T follicular helper cell (primary cell): Measurements from ENCODE around the gene TEX2.
"Not testable (repeated sequence)": the region's sequence is repeated elsewhere in the genome, so short reads cannot be mapped to it uniquely, and the experiment has no call there.

Source experiments
- DNase-seq: peaks from one replicate; pipeline ENCODE4 v3.0.0-alpha.2; 2020; ENCODE audit warnings: low read depth

TEX2 gene

DNA sequence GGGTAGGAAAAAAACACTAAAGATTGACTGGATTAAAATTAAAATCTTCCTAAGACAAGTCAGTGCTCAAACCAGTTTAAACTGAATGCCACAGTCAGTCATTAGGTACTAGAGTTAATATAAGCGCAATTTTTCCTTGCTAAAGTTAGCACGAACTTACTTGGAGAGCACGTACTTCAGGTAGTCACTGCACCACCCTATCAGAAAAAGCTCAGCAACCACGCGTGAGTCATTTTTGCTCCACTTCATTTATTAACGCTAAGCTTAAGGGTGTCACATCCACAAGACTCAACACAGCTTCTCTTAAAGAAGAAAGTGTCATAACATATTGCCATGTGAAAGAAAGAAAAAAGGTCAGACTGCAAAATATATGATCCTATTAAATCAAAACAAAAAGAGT, 53.1 kb downstream of the TEX2 start:
- no peak for DNase-seq

DNA sequence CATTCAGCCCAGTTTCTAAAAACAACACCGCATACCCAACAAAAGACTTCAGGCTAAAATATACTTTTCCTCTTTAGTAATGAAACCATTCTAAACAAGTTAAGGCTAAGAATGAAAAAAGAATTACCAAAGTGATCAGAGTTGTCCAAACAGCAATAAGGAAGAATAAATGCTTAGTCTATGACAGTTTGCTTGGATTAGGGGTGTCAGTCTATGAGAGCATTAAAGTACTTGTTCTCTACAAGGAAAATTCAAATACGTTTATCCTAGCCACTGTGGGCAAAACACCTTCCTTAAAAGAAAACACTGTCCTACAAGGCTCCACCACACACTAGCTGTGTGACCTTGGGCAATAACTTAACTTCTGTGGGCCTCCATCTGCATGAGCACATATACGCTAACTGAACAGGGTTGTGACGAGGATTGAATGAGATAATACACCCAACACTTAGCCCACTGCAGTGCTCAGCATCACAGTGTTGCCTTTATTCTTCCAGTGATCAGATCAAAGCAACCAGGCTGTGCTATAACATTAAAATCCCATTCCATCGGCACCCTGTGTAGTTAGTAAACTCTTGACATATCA, 53.6 kb downstream of the TEX2 start:
- no peak for DNase-seq

- DNase-seq: not testable (repeated sequence)
Measured at GRCh38 chr17:64208656-64209055, 54.4 kb downstream of the TEX2 start.

GRCh38 chr17:64205804-64206203, 57.3 kb downstream of the TEX2 start:
- no peak for DNase-seq

- DNase-seq: no peak
Measured at GRCh38 chr17:64203630-64204029, 59.4 kb downstream of the TEX2 start.

DNA sequence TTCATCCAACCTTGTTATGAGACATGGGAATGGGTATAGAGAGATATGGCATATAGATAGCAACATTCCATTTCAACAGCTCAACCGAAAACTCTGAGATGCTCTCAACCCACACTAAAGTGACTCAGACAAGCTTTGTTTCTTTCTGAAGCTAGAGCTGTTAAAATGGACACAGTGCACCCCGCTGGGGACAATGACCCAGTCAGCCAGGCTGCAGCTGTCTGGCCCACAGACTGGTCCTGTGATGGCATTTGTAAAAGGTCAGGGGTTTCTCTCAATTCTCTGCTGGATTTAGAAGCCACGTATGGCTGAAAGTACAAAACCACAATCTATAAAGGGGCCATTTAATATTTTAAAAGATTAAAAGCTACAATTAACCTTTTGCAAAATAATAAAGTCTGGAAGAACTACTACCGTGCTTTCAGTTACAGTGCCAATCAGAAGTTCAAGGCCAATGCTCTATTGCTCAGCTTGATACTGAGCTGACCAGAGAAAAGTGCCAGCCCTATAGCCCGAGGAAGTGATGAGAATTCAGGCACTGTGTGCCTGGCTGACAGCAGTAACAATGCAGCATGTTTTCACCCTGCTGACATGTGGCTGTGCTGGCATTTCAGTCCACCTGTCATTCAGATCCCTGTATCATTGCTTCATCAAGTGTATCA, 60.2 kb downstream of the TEX2 start:
- no peak for DNase-seq

- DNase-seq: no peak
Measured at GRCh38 chr17:64200080-64201032, 62.7 kb downstream of the TEX2 start.

- no peak for DNase-seq
Measured at GRCh38 chr17:64198331-64199090, 64.5 kb downstream of the TEX2 start.

DNA sequence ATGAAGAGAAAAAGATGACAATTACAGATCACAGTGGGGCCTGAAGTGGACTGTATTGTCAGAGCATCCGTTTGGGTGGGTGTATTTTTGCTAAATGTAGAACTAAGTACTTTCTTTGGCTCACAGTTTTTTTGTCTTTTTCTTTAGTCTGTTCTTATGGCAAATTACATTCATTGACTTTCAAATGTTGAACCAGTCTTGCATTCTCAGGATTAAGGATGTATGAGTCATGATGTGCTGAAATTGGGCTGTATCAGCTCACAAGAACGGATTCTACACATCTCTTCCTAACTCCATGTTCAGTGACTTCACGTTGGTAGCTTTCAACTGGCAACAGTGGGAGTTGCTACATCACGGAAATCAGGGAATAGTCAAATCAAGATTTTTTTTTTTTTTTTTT, 66.5 kb downstream of the TEX2 start:
- DNase-seq: no peak

- no peak for DNase-seq
Measured at GRCh38 chr17:64193561-64193960, 69.5 kb downstream of the TEX2 start.

GRCh38 chr17:64192589-64192988, 70.5 kb downstream of the TEX2 start:
- no peak for DNase-seq

DNA sequence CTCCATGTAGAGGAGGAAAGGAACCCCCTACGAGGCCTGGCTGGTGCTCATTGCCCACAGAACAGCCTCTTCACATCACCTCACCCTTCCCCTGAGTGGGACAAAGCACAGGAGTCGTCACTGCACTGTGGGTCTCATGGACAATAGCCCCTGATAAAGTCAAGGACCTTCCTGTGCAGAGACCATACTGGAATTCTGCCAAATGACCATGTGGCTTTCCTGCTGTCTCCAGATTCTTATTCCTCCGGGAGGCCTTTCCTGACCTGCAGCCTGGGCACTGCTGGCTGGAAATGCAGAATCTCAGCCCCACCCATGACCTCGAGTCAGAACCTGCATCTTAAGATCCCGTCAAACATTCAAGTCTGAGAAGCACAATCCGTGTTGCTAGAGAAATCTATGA, 72.6 kb downstream of the TEX2 start:
- DNase-seq: no peak

- no peak for DNase-seq
Measured at GRCh38 chr17:64188088-64188487, 75.0 kb downstream of the TEX2 start.

- no peak for DNase-seq
Measured at GRCh38 chr17:64187093-64187895, 75.8 kb downstream of the TEX2 start.

- DNase-seq: no peak
Measured at GRCh38 chr17:64186171-64187092, 76.6 kb downstream of the TEX2 start.

DNA sequence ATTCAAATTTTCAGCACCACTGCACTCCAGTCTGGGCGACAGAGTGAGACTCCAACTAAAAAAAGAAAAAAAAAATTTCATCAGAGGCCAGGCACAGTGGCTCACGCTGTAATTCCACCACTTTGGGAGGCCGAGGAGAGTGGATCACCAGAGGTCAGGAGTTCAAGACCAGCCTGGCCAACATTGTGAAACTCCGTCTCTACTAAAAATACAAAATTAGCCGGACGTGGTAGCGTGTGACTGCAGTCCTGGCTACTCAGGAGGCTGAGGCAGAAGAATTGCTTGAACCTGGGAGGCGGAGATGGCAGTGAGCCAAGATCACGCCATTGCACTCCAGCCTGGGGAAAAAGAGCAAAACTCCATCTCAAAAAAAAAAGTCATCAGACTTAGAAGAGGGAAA, 77.5 kb downstream of the TEX2 start:
- not testable (repeated sequence) for DNase-seq

DNA sequence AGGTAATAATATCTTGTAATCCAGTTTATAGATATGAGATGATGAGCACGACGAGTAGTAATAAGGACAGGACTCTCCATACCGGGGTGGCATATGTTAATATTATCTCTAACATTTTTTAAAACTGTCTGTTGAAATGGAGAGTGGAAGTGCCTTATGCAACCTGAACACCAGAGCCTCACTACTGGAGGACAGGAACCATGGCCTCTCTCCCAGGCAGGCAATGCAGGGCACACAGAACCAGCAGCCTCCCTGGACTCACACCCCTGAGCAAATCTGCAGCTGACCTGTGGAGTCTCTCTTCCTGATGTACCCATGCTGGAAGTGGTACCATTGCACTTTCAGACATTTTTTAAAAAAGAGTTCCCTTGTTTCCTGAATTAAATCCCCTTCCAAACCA, 78.0 kb downstream of the TEX2 start:
- no peak for DNase-seq

- no peak for DNase-seq
Measured at GRCh38 chr17:64183815-64184214, 79.2 kb downstream of the TEX2 start.

GRCh38 chr17:64182325-64183012, 80.6 kb downstream of the TEX2 start:
- DNase-seq: no peak
